ENCODE results near the gene CORO1C.
"Not testable (repeated sequence)": the region's sequence is repeated elsewhere in the genome, so short reads cannot be mapped to it uniquely, and the experiment has no call there.

The CORO1C gene

DNA sequence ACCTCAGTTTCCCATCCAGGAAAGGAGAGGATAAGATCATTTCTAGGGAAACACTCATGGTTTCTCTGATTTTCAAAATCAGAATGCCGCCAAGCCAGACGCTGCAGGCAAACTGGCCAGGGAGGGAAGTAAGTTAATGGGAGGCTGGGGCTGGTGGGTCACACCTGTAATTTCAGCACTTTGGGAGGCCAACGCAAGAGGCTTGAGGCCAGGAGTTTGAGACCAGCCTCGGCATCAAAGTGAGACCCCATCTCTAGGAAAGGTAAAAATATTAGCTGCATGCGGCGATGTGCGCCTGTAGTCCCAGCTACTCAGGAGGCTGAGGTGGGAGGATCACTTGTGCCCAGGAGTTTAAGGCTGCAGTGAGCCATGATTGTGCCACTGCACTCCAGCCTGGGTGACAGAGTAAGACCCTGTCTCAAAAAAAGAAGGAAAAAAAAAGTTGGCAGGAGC, 98.2 kb downstream of the CORO1C start:
- in situ Hi-C loops (cut with HindIII; ENCODE audit: low pct_unique_long_range_greater_than_20kb, low sequenced_read_pairs), result no loop called here
- no peak for TF ChIP-seq JUND (IDR thresholded peaks at IDR 0.05; ENCODE audit: low read depth)
- no peak for DNase-seq (ENCODE audit: low read depth in 1 of 2, low spot score in 1 of 2)

DNA sequence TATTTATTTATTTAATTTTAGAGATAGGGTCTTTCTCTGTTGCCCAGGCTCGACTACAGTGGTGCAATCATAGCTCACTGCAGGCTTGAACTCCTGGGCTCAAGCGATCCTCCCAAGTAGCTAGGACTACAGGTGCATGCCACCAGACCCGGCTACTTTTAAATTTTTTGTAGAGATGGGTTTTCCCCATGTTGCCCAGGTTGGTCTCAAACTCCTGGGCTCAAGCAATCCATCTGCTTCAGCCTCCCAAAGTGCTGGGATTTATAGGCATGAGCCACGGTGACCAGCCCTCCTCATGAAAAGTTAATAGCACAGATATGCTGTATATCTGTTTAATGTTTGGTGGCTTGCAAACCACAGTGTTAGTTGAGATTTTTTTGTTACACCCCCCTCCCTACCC, 100.1 kb downstream of the CORO1C start:
- in situ Hi-C loops (cut with HindIII; ENCODE audit: low pct_unique_long_range_greater_than_20kb, low sequenced_read_pairs); DNase-seq (ENCODE audit: low read depth in 1 of 2, low spot score in 1 of 2): not testable (repeated sequence)

- DNase-seq (ENCODE audit: low read depth in 1 of 2, low spot score in 1 of 2), result no peak
- TF ChIP-seq JUND (IDR thresholded peaks at IDR 0.05; ENCODE audit: low read depth), result no peak
- in situ Hi-C loops (cut with HindIII; ENCODE audit: low pct_unique_long_range_greater_than_20kb, low sequenced_read_pairs), result no loop called here
These were observed 100.7 kb downstream of the CORO1C start for GRCh38 chr12:108630481-108631207.

- no peak for TF ChIP-seq JUND (IDR thresholded peaks at IDR 0.05; ENCODE audit: low read depth)
- in situ Hi-C loops (cut with HindIII; ENCODE audit: low pct_unique_long_range_greater_than_20kb, low sequenced_read_pairs), result no loop called here
- no peak for DNase-seq (ENCODE audit: low read depth in 1 of 2, low spot score in 1 of 2)
These were observed 101.4 kb downstream of the CORO1C start for GRCh38 chr12:108629824-108630476.

- in situ Hi-C loops (cut with HindIII; ENCODE audit: low pct_unique_long_range_greater_than_20kb, low sequenced_read_pairs), result no loop called here
- DNase-seq (ENCODE audit: low read depth in 1 of 2, low spot score in 1 of 2), result no peak
- no peak for TF ChIP-seq JUND (IDR thresholded peaks at IDR 0.05; ENCODE audit: low read depth)
These were observed 102.2 kb downstream of the CORO1C start for GRCh38 chr12:108629151-108629550.

GRCh38 chr12:108627134-108627920, 104.0 kb downstream of the CORO1C start:
- TF ChIP-seq JUND (IDR thresholded peaks at IDR 0.05; ENCODE audit: low read depth), result no peak
- in situ Hi-C loops (cut with HindIII; ENCODE audit: low pct_unique_long_range_greater_than_20kb, low sequenced_read_pairs), result no loop called here
- DNase-seq (ENCODE audit: low read depth in 1 of 2, low spot score in 1 of 2), result no peak

DNA sequence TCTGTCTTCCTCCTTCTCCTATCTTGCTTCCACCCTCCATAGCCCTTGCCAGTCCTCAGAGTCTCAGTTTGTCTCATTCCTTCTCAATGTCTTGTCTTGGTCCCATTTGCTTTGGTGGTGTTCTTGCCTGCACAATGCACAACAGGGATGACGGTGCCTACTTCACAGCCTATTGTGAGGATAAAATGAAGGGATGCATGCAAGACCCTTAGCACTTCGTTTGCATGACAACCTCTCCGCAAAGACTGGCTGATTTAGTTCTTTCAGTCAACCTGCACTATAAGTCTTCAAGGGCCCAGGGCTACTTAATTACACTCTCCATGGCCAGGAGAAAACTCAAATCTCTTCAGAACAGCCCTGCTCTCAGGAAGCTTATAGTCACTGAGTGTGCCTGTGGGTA, 106.1 kb downstream of the CORO1C start:
- in situ Hi-C loops (cut with HindIII; ENCODE audit: low pct_unique_long_range_greater_than_20kb, low sequenced_read_pairs), result no loop called here
- no peak for DNase-seq (ENCODE audit: low read depth in 1 of 2, low spot score in 1 of 2)
- no peak for TF ChIP-seq JUND (IDR thresholded peaks at IDR 0.05; ENCODE audit: low read depth)

GRCh38 chr12:108623577-108623976, 107.7 kb downstream of the CORO1C start:
- in situ Hi-C loops (cut with HindIII; ENCODE audit: low pct_unique_long_range_greater_than_20kb, low sequenced_read_pairs), result no loop called here

DNA sequence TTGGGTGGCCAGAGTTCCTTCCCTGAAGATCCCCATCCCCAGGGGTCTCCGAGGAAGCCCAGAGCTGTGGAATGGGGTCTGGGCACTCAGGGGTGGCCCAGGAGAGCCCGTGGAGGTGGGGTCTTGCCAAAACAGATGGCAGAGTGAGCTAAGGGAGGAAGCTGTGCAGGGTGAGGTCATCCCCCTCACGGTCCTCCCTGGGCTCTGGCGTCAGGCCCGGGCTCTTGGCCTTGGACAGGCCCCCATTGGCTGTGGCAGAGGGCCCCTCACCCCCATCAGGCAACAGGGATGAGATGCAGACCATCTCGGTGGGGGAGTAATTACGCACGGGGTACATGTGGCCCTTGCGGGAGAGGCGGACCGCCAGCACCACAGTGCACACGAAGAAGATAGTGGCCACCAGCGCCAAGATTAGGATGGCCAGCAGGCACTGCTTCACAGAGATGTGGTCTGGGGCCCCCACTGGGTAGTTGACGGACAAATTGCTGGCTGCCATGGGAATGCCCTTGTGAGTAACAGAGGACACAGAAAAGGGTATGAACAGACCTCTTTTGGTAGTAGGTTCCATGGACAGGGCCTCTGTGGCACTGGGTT, 108.3 kb downstream of the CORO1C start:
- TF ChIP-seq JUND (IDR thresholded peaks at IDR 0.05; ENCODE audit: low read depth), result no peak
- in situ Hi-C loops (cut with HindIII; ENCODE audit: low pct_unique_long_range_greater_than_20kb, low sequenced_read_pairs), result no loop called here
- DNase-seq (ENCODE audit: low read depth in 1 of 2, low spot score in 1 of 2), result no peak

More at GRCh38 chr12:108623577-108623976, 107.7 kb downstream of the CORO1C start:
- no peak for DNase-seq (ENCODE audit: low read depth in 1 of 2, low spot score in 1 of 2)
- TF ChIP-seq JUND (IDR thresholded peaks at IDR 0.05; ENCODE audit: low read depth), result no peak

DNA sequence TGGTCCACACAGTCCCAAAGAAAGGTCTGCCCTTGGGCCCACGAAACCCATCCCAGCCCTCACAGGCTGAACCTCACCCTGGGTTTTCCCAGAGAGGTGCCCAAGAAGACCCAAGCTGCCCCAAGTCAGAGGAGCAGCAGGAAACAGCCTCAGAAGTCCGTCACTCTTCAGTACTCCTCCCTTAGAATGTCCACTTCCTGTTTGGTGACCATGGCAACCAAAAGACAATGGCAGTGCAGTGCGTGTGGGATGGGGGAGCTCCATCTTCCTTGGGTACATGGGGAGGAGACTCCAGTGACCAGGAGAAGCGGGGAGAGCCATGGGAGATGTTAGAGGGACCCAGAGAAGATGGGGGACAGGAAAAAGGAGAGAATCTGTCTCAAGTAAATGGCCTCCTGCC, 108.9 kb downstream of the CORO1C start:
- in situ Hi-C loops (cut with HindIII; ENCODE audit: low pct_unique_long_range_greater_than_20kb, low sequenced_read_pairs), result no loop called here
- DNase-seq (ENCODE audit: low read depth in 1 of 2, low spot score in 1 of 2), result peak in 1 of 2 experiments; percentile 41
- TF ChIP-seq JUND (IDR thresholded peaks at IDR 0.05; ENCODE audit: low read depth), result no peak

DNA sequence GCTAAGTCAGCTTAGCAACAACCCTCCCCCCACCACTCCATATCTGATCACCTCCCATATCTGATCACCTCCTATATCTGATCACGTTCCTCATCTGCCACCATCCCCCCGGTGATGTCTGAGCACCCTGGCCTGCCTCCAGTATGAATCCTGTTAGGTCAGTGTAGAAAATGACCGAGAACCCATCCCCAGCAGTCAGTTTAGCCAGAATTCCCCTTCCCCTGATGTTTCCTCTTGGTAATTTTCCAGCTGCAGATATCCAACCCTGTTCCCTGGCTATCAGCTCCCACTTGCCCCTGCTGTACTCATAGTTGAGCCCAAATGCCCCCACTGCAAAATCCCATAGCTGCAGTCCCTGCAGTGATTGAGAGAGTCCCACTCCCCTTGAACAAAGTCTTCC, 110.2 kb downstream of the CORO1C start:
- no peak for TF ChIP-seq JUND (IDR thresholded peaks at IDR 0.05; ENCODE audit: low read depth)
- DNase-seq (ENCODE audit: low read depth in 1 of 2, low spot score in 1 of 2), result no peak
- in situ Hi-C loops (cut with HindIII; ENCODE audit: low pct_unique_long_range_greater_than_20kb, low sequenced_read_pairs), result no loop called here

DNA sequence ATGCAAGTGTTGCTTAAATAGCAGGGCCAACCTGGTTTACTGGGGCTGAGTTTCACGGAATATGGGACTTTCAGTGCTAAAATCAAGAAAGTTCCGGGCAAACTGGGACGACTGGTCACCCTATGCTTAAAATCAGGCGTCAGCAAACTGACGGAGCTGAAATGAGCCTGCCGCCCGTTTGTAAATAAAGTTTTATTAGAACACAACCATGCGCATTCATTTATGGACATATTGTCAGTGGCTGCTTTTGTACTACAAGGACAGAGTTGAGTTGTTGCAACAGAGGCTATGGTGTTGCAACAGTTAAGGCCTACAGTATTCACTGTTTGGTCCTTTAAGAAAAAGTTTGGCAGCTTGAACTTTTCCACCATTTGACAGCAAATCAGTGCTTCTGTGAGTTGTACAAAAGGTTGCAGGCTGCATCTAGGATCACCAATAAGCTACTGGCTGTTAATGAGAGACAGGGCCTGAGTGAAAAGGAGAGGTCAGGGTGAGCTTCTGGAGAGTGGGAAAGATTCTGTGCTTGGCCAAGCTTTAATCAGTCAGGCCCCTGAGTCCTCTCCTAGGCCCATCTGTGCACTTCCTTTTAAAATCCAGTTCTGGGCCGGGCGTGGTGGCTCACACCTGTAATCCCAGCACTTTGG, 111.0 kb downstream of the CORO1C start:
- in situ Hi-C loops (cut with HindIII; ENCODE audit: low pct_unique_long_range_greater_than_20kb, low sequenced_read_pairs), result no loop called here
- no peak for TF ChIP-seq JUND (IDR thresholded peaks at IDR 0.05; ENCODE audit: low read depth)
- no peak for DNase-seq (ENCODE audit: low read depth in 1 of 2, low spot score in 1 of 2)

All from T47D (cell line).